Measurements from ENCODE around the gene RHEB. TPM values are rescaled to one million over a fixed set of nuclear protein-coding genes. Genes with fewer than 3 reads are reported as not detected.

The RHEB gene
- total RNA-seq, 4 donors from 2014 or later, result 34.7 to 46.9 (median 41.5) TPM

DNA sequence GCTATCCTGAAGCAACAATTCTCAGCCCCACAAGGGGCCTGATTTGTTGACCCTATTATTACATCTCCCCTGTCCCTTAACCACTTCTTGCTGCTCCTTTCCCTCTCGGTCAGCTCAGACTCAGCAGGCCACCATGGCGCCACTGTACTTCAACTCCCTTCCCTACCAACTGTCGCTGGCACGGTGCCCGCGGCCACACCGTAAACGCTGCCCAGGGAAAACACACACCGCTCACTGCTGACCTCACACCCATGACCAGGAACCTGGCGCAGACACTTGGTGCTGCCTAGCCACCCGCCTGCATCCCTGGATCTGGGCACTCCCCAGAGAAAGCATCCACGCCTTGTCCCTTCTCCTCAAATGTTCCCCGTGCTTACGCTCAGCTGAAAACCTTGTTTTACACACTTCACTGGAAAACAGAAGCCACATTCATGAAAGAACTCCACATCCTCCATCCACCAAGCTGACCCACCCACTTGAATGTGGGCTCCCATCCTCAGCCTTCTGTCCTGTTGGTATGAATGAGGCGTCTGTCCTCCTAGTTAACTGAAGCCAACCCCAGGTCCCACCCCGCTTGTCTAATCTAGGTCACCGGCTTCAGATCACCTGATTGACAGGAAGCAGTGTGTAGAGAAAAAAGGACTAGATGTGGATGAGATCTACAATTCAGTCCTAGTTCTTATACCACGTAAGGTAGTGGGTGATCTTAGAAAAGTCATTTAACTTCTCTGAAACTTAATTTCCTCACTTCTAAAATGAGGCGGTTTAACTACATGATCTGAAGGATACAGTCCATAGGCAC, 51.3 kb downstream of the RHEB start:
- H3K36me3 ChIP-seq, result peaks cover 0 to 56% (median 0%) of the 10 kb centered on the region in 3 donors
- H3K4me1 ChIP-seq, result peaks cover 0 to 11% (median 3%) of the 10 kb centered on the region in 4 donors
- no peaks in the 10 kb centered on the region for H3K9me3 ChIP-seq
- no peak for DNase-seq
- TF ChIP-seq POLR2A (IDR thresholded peaks at IDR 0.05), result no peak
- H3K27ac ChIP-seq, result no peak overlapping the region
- H3K4me3 ChIP-seq, result no peak overlapping the region
- H3K27me3 ChIP-seq, result no peaks in the 10 kb centered on the region

DNA sequence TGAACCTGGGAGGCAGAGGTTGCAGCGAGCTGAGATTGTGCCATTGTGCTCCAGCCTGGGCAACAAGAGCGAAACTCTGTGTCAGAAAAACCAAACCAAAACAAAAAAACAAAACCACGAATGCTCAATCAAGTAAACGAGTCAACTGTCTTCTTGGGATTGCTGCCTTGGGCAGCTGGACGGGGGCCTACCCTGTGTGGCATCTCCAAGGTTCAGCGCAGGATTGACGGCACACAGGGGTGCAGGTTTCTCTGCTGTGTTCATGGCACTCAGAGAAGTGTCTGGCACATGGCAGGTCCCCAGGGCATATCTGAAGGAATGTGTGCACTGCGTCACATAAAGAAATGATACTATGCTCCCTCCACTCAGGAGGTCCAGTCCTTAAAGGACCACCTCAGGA, 54.5 kb downstream of the RHEB start:
- peaks cover 0 to 8% (median 0%) of the 10 kb centered on the region in 4 donors for H3K9me3 ChIP-seq
- no peak for DNase-seq
- H3K4me3 ChIP-seq, result no peak overlapping the region
- TF ChIP-seq, protein P1, sequence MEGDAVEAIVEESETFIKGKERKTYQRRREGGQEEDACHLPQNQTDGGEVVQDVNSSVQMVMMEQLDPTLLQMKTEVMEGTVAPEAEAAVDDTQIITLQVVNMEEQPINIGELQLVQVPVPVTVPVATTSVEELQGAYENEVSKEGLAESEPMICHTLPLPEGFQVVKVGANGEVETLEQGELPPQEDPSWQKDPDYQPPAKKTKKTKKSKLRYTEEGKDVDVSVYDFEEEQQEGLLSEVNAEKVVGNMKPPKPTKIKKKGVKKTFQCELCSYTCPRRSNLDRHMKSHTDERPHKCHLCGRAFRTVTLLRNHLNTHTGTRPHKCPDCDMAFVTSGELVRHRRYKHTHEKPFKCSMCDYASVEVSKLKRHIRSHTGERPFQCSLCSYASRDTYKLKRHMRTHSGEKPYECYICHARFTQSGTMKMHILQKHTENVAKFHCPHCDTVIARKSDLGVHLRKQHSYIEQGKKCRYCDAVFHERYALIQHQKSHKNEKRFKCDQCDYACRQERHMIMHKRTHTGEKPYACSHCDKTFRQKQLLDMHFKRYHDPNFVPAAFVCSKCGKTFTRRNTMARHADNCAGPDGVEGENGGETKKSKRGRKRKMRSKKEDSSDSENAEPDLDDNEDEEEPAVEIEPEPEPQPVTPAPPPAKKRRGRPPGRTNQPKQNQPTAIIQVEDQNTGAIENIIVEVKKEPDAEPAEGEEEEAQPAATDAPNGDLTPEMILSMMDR (IDR thresholded peaks at IDR 0.05), result no peak
- no peak for TF ChIP-seq POLR2A (IDR thresholded peaks at IDR 0.05)
- H3K36me3 ChIP-seq, result peaks cover 0 to 50% (median 0%) of the 10 kb centered on the region in 3 donors
- H3K27ac ChIP-seq, result no peak overlapping the region
- peaks cover 0 to 11% (median 3%) of the 10 kb centered on the region in 4 donors for H3K4me1 ChIP-seq
- H3K27me3 ChIP-seq, result no peaks in the 10 kb centered on the region

DNA sequence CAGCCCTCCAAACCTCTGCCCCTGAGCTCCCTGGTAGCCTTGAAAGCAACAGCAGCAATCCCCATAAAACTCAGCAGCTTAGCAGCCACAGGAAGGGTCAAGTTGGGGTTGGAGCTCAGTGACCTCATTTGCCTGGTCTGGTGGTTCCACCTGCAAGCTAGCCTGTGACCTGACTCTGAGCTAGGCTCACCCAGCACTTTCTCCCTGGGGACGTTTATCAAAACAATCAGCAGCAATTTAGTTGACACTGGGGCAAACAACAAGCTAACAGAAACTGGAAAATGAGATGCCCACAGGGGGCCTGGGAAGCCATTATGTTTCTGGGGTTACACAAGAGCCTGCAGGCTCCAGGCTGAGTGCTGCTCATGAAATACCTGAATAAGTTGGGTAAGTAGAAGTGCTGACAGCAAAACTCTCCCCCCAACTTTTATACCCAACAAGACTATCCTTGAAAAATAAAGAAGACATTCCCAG, 57.4 kb downstream of the RHEB start:
- Histone ChIP-seq H3K4me3 (no peak overlapping the region), H3K27me3 (no peaks in the 10 kb centered on the region), H3K36me3 (peaks cover 0 to 25% (median 0%) of the 10 kb centered on the region in 3 donors), H3K27ac (no peak overlapping the region), H3K9me3 (peaks cover 0 to 8% (median 0%) of the 10 kb centered on the region in 4 donors), H3K4me1 (peaks cover 0 to 19% (median 3%) of the 10 kb centered on the region in 4 donors)
- TF ChIP-seq, protein P1 (IDR thresholded peaks at IDR 0.05), result no peak
- TF ChIP-seq POLR2A (IDR thresholded peaks at IDR 0.05), result no peak
- peak in 1 of 3 donors; percentile 10 for DNase-seq

DNA sequence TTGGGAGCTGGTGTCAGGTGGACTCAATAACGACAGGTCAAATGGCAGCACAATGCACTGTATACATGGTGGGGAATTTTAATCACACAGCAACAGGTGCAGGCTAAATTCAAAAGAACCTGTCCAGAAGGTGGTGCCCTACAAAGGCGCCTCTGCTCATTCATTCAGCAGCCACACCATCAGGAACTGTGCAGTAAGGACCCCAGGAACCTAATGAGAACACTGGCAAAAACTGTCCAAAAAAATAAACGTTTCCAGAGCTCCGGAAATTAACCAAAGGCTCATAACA, 57.8 kb downstream of the RHEB start:
- H3K27ac ChIP-seq, result peak overlapping the region in 1 of 4 donors; percentile 37
- no peak overlapping the region for H3K4me3 ChIP-seq
- DNase-seq, result no peak
- peaks cover 0 to 19% (median 3%) of the 10 kb centered on the region in 4 donors for H3K4me1 ChIP-seq
- TF ChIP-seq POLR2A (IDR thresholded peaks at IDR 0.05), result no peak
- TF ChIP-seq, protein P1 (IDR thresholded peaks at IDR 0.05), result no peak
- H3K27me3 ChIP-seq, result no peaks in the 10 kb centered on the region
- peaks cover 0 to 8% (median 0%) of the 10 kb centered on the region in 4 donors for H3K9me3 ChIP-seq
- H3K36me3 ChIP-seq, result peaks cover 0 to 21% (median 0%) of the 10 kb centered on the region in 3 donors

DNA sequence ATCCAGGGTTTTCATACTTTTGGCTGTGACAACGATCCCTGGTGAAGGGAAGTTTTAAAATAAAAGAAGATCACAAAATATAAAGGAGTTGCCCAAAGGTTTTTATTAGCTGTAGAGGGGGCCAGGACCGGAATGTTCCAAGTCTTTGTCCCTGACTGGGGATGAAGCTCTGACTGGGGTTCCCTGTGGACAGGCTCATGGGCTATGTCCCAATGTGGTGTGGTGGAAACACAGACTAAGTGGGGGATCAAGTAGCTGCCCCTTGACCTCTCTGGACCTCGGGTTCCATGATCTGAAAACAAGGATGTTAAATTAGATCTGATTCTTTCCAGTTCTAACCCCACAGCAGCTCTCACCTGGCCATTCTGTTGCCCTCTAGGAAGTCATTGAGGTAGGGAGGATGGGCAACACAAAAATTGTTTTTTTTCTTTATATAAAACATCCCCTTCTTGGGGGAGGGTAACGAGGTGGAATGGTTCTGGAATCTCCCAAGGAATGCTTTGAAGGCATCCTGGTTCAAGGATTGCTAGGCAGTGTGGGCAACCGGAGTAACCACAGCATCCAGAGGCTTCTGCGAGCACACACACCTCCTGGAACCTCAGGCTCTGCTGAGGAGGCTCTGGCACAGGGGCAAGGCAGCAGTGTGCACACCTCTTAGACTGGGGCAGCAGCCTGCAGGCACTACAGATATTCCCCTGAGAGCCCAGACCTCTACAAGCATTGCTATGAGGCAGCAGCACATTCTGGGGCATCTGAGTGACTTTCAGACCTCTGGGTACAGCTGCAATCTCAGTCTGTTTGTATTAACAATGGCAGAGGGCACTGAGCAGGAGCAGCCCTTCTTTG, 58.4 kb downstream of the RHEB start:
- Histone ChIP-seq H3K4me3 (no peak overlapping the region), H3K9me3 (peaks cover 0 to 8% (median 0%) of the 10 kb centered on the region in 4 donors)
- TF ChIP-seq, protein P1 (IDR thresholded peaks at IDR 0.05), result no peak
- TF ChIP-seq POLR2A (IDR thresholded peaks at IDR 0.05), result no peak

More for the DNA sequence above, 58.4 kb downstream of the RHEB start:
- Histone ChIP-seq H3K36me3 (peaks cover 0 to 18% (median 0%) of the 10 kb centered on the region in 3 donors), H3K27me3 (no peaks in the 10 kb centered on the region), H3K27ac (peak overlapping the region in 3 of 4 donors; percentile 74 to 95 (median 89)), H3K4me1 (peaks cover 0 to 19% (median 3%) of the 10 kb centered on the region in 4 donors)
- DNase-seq, result no peak

Data from Peyer's patch (tissue), 4 donors.